Left ventricle myocardium inferior (tissue), 1 donor: Measurements from ENCODE around the gene GINS2. TPM values are rescaled to one million over a fixed set of nuclear protein-coding genes. Genes with fewer than 3 reads are reported as not detected.

Experiments used
- DNase-seq: peaks from one replicate; pipeline ENCODE4 v3.0.0-alpha.2; 2020
- H3K27ac ChIP-seq: fragments of 200-600 bp; replicated peaks from 2 replicates; pipeline ENCODE4 v1.8.0; 2021
- H3K27me3 ChIP-seq: fragments of 200-600 bp; 2 replicates; pipeline ENCODE4 v1.8.0; 2021; ENCODE audit warnings: low read depth
- H3K36me3 ChIP-seq: fragments of 200-600 bp; 2 replicates; pipeline ENCODE4 v1.8.0; 2021
- H3K4me1 ChIP-seq: fragments of 200-600 bp; 2 replicates; pipeline ENCODE4 v1.8.0; 2021
- H3K4me3 ChIP-seq: fragments of 200-600 bp; 2 replicates; pipeline ENCODE4 v1.8.0; 2021; ENCODE audit warnings: mild to moderate bottlenecking, moderate library complexity
- H3K9me3 ChIP-seq: fragments of 200-600 bp; replicated peaks from 2 replicates; pipeline ENCODE4 v1.8.0; 2021
- intact Hi-C: fragments of 100-400 bp; cut with micrococcal nuclease; formaldehyde crosslinking; loops from one replicate; pipeline ENCODE4 v1.11.0; 2022
- total RNA-seq: library from RNA; stranded (reverse); fragmentation: NEBNext Ultra II Directional; extraction: Animal tissue kit (Norgen Biotek cat#: 25700); gene quantifications from one replicate; pipeline ENCODE4 v1.2.1, GENCODE V29; 2021
- TF ChIP-seq, protein P1 (sequence below): fragments of 200-600 bp; IDR thresholded peaks from 2 replicates; pipeline ENCODE4 v1.8.0; 2021; ENCODE audit warnings: antibody characterized with exemption, mild to moderate bottlenecking, borderline replicate concordance
- donor health status: DM: no; HTN: yes; CAD: no; lungs with severe emphysema.

Gene GINS2
- total RNA-seq, 1 donor from 2014 or later: 0.44 TPM

DNA sequence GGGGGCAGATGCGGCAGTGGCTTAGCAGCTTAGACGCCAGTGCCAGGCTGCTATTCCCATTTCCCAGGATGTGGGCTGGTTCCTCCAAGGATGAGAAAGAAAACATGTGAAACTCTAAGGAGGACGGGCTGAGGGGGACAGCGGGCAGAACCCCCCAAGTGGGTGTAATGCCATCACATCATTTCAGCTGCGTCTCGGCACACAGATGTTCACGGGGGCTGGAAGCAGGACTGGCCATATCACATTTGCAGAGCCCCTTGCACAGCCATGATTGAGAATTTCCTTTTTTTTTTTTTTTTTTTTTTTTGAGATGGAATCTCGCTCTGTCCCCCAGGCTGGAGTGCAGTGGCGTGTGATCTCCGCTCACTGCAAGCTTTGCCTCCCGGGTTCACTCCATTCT is 15.3 kb upstream of the GINS2 start:
- peaks cover 6% of the 10 kb centered on the region for H3K9me3 ChIP-seq
- H3K36me3 ChIP-seq: no peaks in the 10 kb centered on the region
- no peak overlapping the region for H3K27ac ChIP-seq
- no peak overlapping the region for H3K4me3 ChIP-seq
- intact Hi-C loops: no loop called here
- peaks cover 6% of the 10 kb centered on the region for H3K4me1 ChIP-seq
- TF ChIP-seq, protein P1, sequence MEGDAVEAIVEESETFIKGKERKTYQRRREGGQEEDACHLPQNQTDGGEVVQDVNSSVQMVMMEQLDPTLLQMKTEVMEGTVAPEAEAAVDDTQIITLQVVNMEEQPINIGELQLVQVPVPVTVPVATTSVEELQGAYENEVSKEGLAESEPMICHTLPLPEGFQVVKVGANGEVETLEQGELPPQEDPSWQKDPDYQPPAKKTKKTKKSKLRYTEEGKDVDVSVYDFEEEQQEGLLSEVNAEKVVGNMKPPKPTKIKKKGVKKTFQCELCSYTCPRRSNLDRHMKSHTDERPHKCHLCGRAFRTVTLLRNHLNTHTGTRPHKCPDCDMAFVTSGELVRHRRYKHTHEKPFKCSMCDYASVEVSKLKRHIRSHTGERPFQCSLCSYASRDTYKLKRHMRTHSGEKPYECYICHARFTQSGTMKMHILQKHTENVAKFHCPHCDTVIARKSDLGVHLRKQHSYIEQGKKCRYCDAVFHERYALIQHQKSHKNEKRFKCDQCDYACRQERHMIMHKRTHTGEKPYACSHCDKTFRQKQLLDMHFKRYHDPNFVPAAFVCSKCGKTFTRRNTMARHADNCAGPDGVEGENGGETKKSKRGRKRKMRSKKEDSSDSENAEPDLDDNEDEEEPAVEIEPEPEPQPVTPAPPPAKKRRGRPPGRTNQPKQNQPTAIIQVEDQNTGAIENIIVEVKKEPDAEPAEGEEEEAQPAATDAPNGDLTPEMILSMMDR: no peak
- no peak for DNase-seq
- peaks cover 1% of the 10 kb centered on the region for H3K27me3 ChIP-seq

DNA sequence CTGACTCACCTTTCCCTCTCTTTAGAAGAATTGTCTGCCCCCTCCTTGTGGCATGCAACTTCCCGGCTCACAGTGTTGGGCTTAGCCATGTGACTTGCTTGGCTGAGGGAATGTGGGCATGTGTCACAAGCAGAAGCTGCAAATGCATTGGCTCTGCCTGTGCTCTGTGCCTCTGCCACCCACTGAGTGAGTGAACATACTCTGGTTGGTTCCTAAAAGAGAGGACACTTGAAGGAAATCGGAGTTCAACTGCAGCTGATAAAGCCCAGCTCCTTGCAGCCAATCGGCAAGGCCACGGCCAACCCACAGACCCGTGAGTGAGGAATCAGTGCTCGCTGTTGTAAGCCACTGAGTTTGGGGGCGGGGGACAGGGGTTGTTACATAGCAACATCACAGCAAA is 10.9 kb upstream of the GINS2 start:
- Histone ChIP-seq H3K27ac (peak overlapping the region; percentile 58), H3K4me1 (peaks cover 6% of the 10 kb centered on the region)

DNA sequence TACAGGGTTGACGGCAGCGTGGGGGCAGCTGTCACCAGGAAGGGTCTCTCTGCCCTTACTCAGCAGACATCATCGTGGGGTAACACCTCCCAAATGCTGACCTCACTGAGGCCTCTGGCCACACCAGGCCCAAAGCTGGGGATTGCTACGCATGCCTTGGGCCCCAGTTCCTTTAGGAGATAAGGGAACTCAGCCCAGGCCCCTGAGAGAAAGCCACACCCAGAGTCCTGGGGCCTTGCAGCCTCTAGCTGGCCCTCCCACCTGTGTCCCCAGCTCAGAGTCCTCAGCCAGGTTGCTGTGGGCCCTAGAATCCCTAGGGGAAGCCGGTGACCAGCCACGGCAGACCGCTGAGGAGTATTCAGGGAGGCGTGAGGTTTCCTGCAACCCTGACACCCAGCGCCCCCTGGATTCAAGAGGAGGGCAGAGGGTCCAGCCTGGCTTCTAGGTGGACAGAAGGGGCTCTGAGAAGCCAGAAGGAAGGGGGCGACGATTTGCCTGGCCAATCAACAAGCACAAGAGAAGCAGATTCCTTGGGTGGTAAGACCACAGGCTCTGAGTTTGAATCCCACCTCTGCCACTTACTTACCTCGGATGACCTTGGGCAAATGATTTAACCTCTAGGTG is 10.3 kb upstream of the GINS2 start:
- DNase-seq: no peak
- Histone ChIP-seq H3K4me1 (peaks cover 6% of the 10 kb centered on the region), H3K4me3 (peak overlapping the region; percentile 5), H3K27ac (peak overlapping the region; percentile 58), H3K36me3 (no peaks in the 10 kb centered on the region), H3K27me3 (peaks cover 44% of the 10 kb centered on the region), H3K9me3 (peaks cover 6% of the 10 kb centered on the region)
- intact Hi-C loops: no loop called here
- TF ChIP-seq, protein P1: no peak

More for the DNA sequence above, 10.9 kb upstream of the GINS2 start:
- TF ChIP-seq, protein P1: no peak
- Histone ChIP-seq H3K4me3 (peak overlapping the region; percentile 5), H3K9me3 (peaks cover 6% of the 10 kb centered on the region), H3K36me3 (no peaks in the 10 kb centered on the region), H3K27me3 (peaks cover 41% of the 10 kb centered on the region)
- intact Hi-C loops: no loop called here
- DNase-seq: peak; percentile 34

DNA sequence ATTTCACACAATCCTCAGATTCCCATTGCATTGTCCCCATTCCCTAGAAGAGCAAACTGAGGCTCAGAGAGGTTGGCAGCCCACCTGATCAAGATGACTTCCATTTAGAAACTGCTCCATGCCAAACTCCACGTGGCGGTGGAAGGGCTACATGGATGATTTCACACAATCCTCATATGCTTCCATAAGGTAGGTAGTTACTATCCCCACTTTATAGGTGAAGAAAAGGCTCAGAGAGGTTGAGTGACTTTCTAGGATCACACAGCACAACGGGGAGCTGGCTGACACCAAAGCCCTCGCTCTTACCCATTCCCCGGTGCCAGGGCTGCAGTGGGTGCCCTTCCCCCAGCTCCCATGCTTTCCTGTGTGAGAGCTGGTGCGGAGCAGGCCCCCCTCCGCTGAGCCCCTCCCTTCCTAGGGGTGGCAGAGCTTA is 9.7 kb upstream of the GINS2 start:
- H3K4me3 ChIP-seq: no peak overlapping the region
- H3K4me1 ChIP-seq: peaks cover 6% of the 10 kb centered on the region
- H3K27ac ChIP-seq: no peak overlapping the region
- TF ChIP-seq, protein P1: no peak
- no peak for DNase-seq
- intact Hi-C loops: no loop called here
- no peaks in the 10 kb centered on the region for H3K36me3 ChIP-seq
- H3K27me3 ChIP-seq: peaks cover 50% of the 10 kb centered on the region
- peaks cover 6% of the 10 kb centered on the region for H3K9me3 ChIP-seq

DNA sequence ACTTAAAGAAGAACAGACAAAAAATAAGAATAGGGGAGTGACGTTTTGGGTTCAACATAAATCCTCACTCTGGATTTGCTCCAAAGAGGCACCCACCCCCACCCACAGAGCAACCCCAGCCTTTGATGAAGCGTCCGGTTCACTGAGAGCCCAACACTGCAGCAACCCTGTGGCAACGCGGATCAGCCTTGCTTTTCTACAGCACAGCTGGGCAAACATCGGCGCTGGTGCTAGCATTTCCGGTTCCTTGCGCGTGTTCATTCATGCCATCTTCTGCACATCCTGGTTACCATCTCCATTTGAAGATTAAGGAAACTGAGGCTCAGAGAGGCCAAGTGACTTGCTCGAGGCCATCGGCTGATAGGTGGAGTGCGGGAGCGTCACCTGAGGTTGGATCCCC is 8.7 kb upstream of the GINS2 start:
- Histone ChIP-seq H3K27ac (no peak overlapping the region), H3K4me3 (no peak overlapping the region), H3K9me3 (peaks cover 6% of the 10 kb centered on the region), H3K27me3 (peaks cover 54% of the 10 kb centered on the region), H3K36me3 (no peaks in the 10 kb centered on the region), H3K4me1 (peaks cover 6% of the 10 kb centered on the region)
- DNase-seq: no peak
- TF ChIP-seq, protein P1: no peak
- intact Hi-C loops: no loop called here
